ENCODE measurements around the gene FAM136A. TPM values are rescaled to one million over a fixed set of nuclear protein-coding genes. Genes with fewer than 3 reads are reported as not detected.
A peak's percentile ranks its signal among the peaks of the same experiment; 100 is the strongest.

The FAM136A gene
- total and polyA plus RNA-seq, 2 of the 13 experiments (the other 11 are each of a cell fraction or from before 2014, with no cell fraction given): 77.8 to 126 TPM

DNA sequence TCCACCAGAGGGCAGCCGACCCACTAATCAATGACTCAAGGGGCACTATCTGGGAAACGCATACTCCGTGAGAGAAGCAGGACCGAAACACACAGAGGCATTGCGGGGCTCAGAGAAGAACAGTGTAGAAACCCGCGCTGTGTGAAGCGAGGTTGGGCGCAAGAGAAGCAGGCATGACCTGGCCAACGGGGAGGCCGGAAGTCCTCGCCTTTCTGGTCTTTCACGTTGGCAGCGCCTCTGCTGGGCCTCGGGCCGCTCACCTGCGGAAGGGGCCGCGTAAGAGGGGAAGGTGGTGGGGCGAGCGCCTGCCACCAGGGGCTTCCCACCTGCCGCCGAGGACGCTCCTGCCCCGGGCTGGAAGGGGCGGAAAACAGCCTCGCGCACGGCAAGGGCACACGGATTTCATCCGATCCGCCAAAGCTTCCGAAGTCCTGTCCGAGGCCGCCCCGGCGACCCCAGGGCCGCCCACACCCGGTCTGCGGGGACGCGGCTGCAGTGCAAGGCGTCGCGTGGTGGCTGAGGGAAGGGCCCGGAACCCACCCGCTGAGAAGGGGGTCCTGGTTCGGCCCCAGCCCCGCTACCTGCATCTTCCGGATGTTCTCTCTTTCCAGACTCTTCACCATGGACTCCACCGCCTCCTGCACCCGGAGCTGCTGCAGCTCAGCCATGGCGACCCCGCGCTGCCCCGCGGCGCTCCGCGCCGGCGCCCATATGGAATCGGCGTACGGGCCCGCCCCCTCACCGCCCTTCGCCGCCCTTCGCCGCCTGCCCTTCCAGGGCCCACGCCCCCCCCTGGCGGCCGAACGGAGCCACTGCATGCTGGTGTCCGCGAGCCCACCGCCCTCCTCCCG lies at the start of gene FAM136A (continued):
- TF ChIP-seq ZNF232 (CRISPR knock-in tag; IDR thresholded peaks at IDR 0.05; ENCODE audit: borderline replicate concordance) (peak; percentile 95; the same call in 1 of the 2 replicates), AKAP8 (CRISPR knock-in tag; IDR thresholded peaks at IDR 0.05) (no peak), HOXA9 (CRISPR knock-in tag; IDR thresholded peaks at IDR 0.05; ENCODE audit: borderline replicate concordance) (no peak), ZFP82 (CRISPR knock-in tag; IDR thresholded peaks at IDR 0.05; ENCODE audit: borderline replicate concordance) (peak; percentile 86; the same call in 1 of the 2 replicates), KDM2A (CRISPR knock-in tag; IDR thresholded peaks at IDR 0.05; ENCODE audit: borderline replicate concordance, low read depth) (peak; percentile 86; the same call in 1 of the 2 replicates), ELF3 (CRISPR knock-in tag; IDR thresholded peaks at IDR 0.05) (peak; percentile 38), ZBTB38 (CRISPR knock-in tag; IDR thresholded peaks at IDR 0.05) (peak; percentile 24; the same call in 1 of the 2 replicates), NCOA5 (CRISPR knock-in tag; IDR thresholded peaks at IDR 0.05) (0 out of 2 replicates have a peak, but pooled peaks have one; percentile 36), THRA (CRISPR knock-in tag; IDR thresholded peaks at IDR 0.05; ENCODE audit: borderline replicate concordance) (peak; percentile 41; the same call in 1 of the 2 replicates), HIVEP1 (CRISPR knock-in tag; IDR thresholded peaks at IDR 0.05) (peak; percentile 87; the same call in 1 of the 2 replicates), HNF1A (IDR thresholded peaks at IDR 0.05; ENCODE audit: low read depth) (no peak), HNF1A (CRISPR knock-in tag; IDR thresholded peaks at IDR 0.05; ENCODE audit: borderline replicate concordance) (peak; percentile 26; the same call in 1 of the 2 replicates), PPARG (CRISPR knock-in tag; conservative IDR thresholded peaks at IDR 0.05) (peak; percentile 6), ZNF646 (CRISPR knock-in tag; IDR thresholded peaks at IDR 0.05) (no peak)
- TF ChIP-seq, protein P1, sequence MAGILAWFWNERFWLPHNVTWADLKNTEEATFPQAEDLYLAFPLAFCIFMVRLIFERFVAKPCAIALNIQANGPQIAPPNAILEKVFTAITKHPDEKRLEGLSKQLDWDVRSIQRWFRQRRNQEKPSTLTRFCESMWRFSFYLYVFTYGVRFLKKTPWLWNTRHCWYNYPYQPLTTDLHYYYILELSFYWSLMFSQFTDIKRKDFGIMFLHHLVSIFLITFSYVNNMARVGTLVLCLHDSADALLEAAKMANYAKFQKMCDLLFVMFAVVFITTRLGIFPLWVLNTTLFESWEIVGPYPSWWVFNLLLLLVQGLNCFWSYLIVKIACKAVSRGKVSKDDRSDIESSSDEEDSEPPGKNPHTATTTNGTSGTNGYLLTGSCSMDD (CRISPR knock-in tag; IDR thresholded peaks at IDR 0.05): no peak

Data from HepG2 (cell line).